Activated CD8-positive, alpha-beta memory T cell treated with anti-CD3 and anti-CD28 coated beads for 48 hours (primary cell): ENCODE data around the gene TBC1D5.

Source experiments
- DNase-seq, 3 experiments: peaks; one replicate each; pipeline ENCODE4 v3.0.0-alpha.2; 2020; ENCODE audit warnings: low read depth in 2 of 3, low spot score in 2 of 3

The TBC1D5 gene

DNA sequence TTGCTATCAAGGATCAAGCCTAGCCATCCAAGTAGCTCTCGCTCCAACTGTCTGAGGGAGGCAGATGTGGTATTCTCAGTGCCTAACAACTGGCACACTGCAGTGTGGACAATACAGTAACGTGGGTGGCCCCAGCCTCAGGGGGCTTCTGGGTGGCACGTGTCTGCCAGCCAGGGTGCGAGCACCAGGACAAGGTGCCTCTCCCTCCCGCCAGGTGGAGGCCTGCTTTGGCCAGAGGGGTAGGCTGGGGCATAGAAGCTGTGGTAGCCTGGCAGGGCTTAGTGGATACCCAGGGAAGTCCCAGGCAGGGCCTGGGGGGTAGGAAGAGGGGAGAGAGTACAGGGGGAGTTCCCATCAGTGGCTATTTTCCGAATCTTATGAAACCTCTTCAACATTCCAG is 623.7 kb downstream of the TBC1D5 start:
- no peak for DNase-seq

- DNase-seq, result no peak
These were observed 626.3 kb downstream of the TBC1D5 start for GRCh38 chr3:17116007-17116600.

DNA sequence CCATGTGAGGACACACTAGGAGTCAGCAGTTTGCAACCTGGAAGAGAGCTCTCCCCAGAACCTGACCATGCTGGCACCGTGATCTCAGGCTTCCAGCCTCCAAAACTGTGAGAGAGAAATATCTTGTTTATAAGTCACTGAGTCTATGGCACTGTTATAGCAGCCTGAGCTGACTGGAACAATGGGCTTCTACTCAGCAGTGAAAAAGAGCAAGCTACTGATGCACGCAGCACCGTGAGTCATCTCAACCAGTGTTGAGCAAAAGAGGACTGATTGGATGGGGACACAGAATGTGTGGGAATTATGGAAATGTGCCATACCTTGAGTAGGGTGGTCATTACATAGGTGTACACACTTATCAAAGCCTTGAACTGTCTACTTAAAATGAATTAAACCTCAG is 627.2 kb downstream of the TBC1D5 start:
- DNase-seq, result no peak

DNA sequence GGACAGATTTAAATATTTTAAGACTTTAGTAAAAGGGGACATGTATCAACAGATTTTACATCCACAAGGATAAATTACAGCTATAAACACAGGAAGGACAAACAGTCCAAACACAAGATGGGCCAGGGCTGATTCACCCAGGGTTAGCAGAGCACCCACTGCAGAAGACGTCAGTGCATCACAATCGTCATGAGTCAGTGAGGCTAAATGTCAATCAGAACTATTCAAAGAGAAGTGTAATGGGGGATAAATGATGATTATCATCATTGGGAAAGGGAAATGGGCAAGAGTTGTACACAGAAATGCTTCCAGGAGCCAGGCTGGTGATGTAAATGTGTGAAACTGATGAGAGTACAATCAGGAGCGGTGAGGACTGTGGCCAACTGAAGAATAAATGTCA is 630.8 kb downstream of the TBC1D5 start:
- no peak for DNase-seq

- no peak for DNase-seq
These were observed 631.6 kb downstream of the TBC1D5 start for GRCh38 chr3:17110660-17111396.
